Testis (tissue), 2 donors: ENCODE data around the gene SLC25A12.

Source experiments
- POLR2A ChIP-seq: fragments of 450-650 bp; IDR thresholded peaks from one replicate; pipeline ENCODE4 v1.6.1; 2017; ENCODE audit warnings: antibody characterized with exemption, mild to moderate bottlenecking, moderate library complexity
- TF ChIP-seq, protein P1 (sequence below), 3 experiments: fragments of 450-650 bp in 2 of 3; fragments of 200-600 bp in 1 of 3; sonication (generic) in 1 of 3; IDR thresholded peaks; one replicate each; pipeline ENCODE4 v1.5.1; 2016 to 2019; ENCODE audit warnings: antibody characterized with exemption in 3 of 3, mild to moderate bottlenecking in 2 of 3, moderate library complexity in 1 of 3

DNA sequence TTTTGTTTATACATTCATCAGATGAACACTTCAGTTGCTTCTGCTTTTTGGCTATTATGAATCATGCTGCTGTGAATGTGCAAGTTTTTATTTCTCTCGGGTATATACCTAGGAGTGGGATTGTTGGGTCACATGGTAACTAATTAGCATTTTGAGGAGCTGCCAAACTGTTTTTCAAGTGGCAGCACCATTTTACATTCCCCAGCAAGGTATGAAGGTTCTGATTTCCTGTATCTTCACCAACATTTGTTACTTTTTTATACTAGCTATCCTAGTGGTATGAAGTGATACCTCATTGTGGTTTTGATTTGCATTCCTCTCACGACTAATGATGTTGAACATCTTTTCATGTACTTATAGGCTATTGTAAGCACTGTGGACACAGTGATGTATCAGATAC lies 152.9 kb downstream of the SLC25A12 start:
- TF ChIP-seq, protein P1, sequence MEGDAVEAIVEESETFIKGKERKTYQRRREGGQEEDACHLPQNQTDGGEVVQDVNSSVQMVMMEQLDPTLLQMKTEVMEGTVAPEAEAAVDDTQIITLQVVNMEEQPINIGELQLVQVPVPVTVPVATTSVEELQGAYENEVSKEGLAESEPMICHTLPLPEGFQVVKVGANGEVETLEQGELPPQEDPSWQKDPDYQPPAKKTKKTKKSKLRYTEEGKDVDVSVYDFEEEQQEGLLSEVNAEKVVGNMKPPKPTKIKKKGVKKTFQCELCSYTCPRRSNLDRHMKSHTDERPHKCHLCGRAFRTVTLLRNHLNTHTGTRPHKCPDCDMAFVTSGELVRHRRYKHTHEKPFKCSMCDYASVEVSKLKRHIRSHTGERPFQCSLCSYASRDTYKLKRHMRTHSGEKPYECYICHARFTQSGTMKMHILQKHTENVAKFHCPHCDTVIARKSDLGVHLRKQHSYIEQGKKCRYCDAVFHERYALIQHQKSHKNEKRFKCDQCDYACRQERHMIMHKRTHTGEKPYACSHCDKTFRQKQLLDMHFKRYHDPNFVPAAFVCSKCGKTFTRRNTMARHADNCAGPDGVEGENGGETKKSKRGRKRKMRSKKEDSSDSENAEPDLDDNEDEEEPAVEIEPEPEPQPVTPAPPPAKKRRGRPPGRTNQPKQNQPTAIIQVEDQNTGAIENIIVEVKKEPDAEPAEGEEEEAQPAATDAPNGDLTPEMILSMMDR (IDR thresholded peaks at IDR 0.05) = no peak
- TF ChIP-seq POLR2A = no peak
